WTC11 (cell line): Measurements from ENCODE around the gene REST. TPM values are rescaled to one million over a fixed set of nuclear protein-coding genes. Genes with fewer than 3 reads are reported as not detected.

Source experiments
- ATAC-seq: fragments of 200-7000 bp; cut with Tn5 transposase; 2 replicates; pipeline ENCODE4 v1.10.0; 2021; ENCODE audit warnings: mild to moderate bottlenecking, moderate library complexity
- CTCF ChIA-PET: fragments of 300-600 bp; sonication (Branson Sonifier 250); formaldehyde crosslinking; loops from one replicate; lab custom pipeline; 2021; ENCODE audit warnings: antibody characterized with exemption; lab: Charles Lee
- POLR2A ChIA-PET: fragments of 350-600 bp; sonication (Branson Sonifier 250); formaldehyde crosslinking; loops from one replicate; lab custom pipeline; 2021; ENCODE audit warnings: antibody characterized with exemption; lab: Charles Lee
- DNase-seq: peaks from one replicate; pipeline ENCODE4 v3.0.0; 2021; ENCODE audit warnings: low spot score
- H3K27ac Mint-ChIP-seq: 2 replicates; pipeline ENCODE4 v1.8.0; 2021; ENCODE audit warnings: mixed read lengths
- H3K27me3 Mint-ChIP-seq: 2 replicates; pipeline ENCODE4 v1.8.0; 2021; ENCODE audit warnings: low read depth, mild to moderate bottlenecking, moderate library complexity, mixed read lengths
- H3K36me3 Mint-ChIP-seq: 2 replicates; pipeline ENCODE4 v1.8.0; 2021; ENCODE audit warnings: mixed read lengths
- H3K4me1 Mint-ChIP-seq: 2 replicates; pipeline ENCODE4 v1.8.0; 2022; ENCODE audit warnings: mixed read lengths
- H3K4me3 Mint-ChIP-seq: 2 replicates; pipeline ENCODE4 v1.8.0; 2021; ENCODE audit warnings: mild to moderate bottlenecking, moderate library complexity, mixed read lengths
- H3K9me3 Mint-ChIP-seq: 2 replicates; pipeline ENCODE4 v1.8.0; 2021; ENCODE audit warnings: mixed read lengths
- ARID4B ChIP-seq: sonication (generic); formaldehyde crosslinking; IDR thresholded peaks from 2 replicates; pipeline ENCODE4 v1.8.0; 2023; ENCODE audit warnings: missing genetic modification reagents, mild to moderate bottlenecking, borderline replicate concordance
- E2F4 ChIP-seq: sonication (generic); formaldehyde crosslinking; IDR thresholded peaks from 2 replicates; pipeline ENCODE4 v1.8.1; 2022; ENCODE audit warnings: low read depth, mild to moderate bottlenecking, moderate library complexity, missing genetic modification reagents, borderline replicate concordance
- EMX1 ChIP-seq: fragments of 250-450 bp; sonication (Bioruptor Pico); IDR thresholded peaks from 2 replicates; pipeline ENCODE4 v1.8.0; 2021; ENCODE audit warnings: mild to moderate bottlenecking
- ETV6 ChIP-seq: sonication (generic); formaldehyde crosslinking; IDR thresholded peaks from 2 replicates; pipeline ENCODE4 v1.8.1; 2022; ENCODE audit warnings: mild to moderate bottlenecking, missing genetic modification reagents
- FOXK1 ChIP-seq: sonication (generic); formaldehyde crosslinking; IDR thresholded peaks from 2 replicates; pipeline ENCODE4 v1.8.0; 2022; ENCODE audit warnings: mild to moderate bottlenecking, moderate library complexity, missing genetic modification reagents
- FOXP1 ChIP-seq: sonication (generic); formaldehyde crosslinking; IDR thresholded peaks from 2 replicates; pipeline ENCODE4 v1.8.0; 2022; ENCODE audit warnings: missing genetic modification reagents, mild to moderate bottlenecking, moderate library complexity, borderline replicate concordance
- HMGA2 ChIP-seq: fragments of 250-450 bp; sonication (Bioruptor Pico); IDR thresholded peaks from 2 replicates; pipeline ENCODE4 v1.4.0; 2021; ENCODE audit warnings: mild to moderate bottlenecking, moderate library complexity
- KAT7 ChIP-seq: sonication (generic); formaldehyde crosslinking; IDR thresholded peaks from 2 replicates; pipeline ENCODE4 v1.8.1; 2023; ENCODE audit warnings: missing genetic modification reagents, mild to moderate bottlenecking, borderline replicate concordance
- MAX ChIP-seq: sonication (generic); formaldehyde crosslinking; IDR thresholded peaks from 2 replicates; pipeline ENCODE4 v1.8.0; 2022; ENCODE audit warnings: mild to moderate bottlenecking, missing genetic modification reagents
- MYBL2 ChIP-seq: sonication (generic); formaldehyde crosslinking; IDR thresholded peaks from 2 replicates; pipeline ENCODE4 v1.8.1; 2023; ENCODE audit warnings: mild to moderate bottlenecking, moderate library complexity, missing genetic modification reagents
- NR3C1 ChIP-seq: sonication (generic); formaldehyde crosslinking; conservative IDR thresholded peaks from 2 replicates; pipeline ENCODE4 v1.8.1; 2023; ENCODE audit warnings: low read depth, mild to moderate bottlenecking, missing genetic modification reagents
- SP1 ChIP-seq: sonication (generic); formaldehyde crosslinking; conservative IDR thresholded peaks from 2 replicates; pipeline ENCODE4 v1.8.1; 2022; ENCODE audit warnings: missing genetic modification reagents
- TCF7 ChIP-seq: sonication (generic); formaldehyde crosslinking; IDR thresholded peaks from 2 replicates; pipeline ENCODE4 v1.8.0; 2022; ENCODE audit warnings: mild to moderate bottlenecking, low read depth, missing genetic modification reagents, moderate library complexity
- TEAD1 ChIP-seq: sonication (generic); formaldehyde crosslinking; IDR thresholded peaks from 2 replicates; pipeline ENCODE4 v1.8.0; 2022; ENCODE audit warnings: mild to moderate bottlenecking, missing genetic modification reagents
- USF1 ChIP-seq: sonication (generic); formaldehyde crosslinking; IDR thresholded peaks from 2 replicates; pipeline ENCODE4 v1.8.0; 2022; ENCODE audit warnings: mild to moderate bottlenecking, missing genetic modification reagents
- ZBTB21 ChIP-seq: sonication (generic); formaldehyde crosslinking; IDR thresholded peaks from 2 replicates; pipeline ENCODE4 v1.8.1; 2023; ENCODE audit warnings: mild to moderate bottlenecking, missing genetic modification reagents, borderline replicate concordance
- ZNF121 ChIP-seq: sonication (generic); formaldehyde crosslinking; IDR thresholded peaks from 2 replicates; pipeline ENCODE4 v1.8.0; 2023; ENCODE audit warnings: missing genetic modification reagents
- ZNF219 ChIP-seq: sonication (generic); formaldehyde crosslinking; IDR thresholded peaks from 2 replicates; pipeline ENCODE4 v1.8.0; 2023; ENCODE audit warnings: missing genetic modification reagents, mild to moderate bottlenecking, borderline replicate concordance
- ZNF263 ChIP-seq: sonication (generic); formaldehyde crosslinking; IDR thresholded peaks from 2 replicates; pipeline ENCODE4 v1.8.1; 2022; ENCODE audit warnings: low read depth, mild to moderate bottlenecking, moderate library complexity, missing genetic modification reagents
- ZNF423 ChIP-seq: fragments of 250-450 bp; sonication (Bioruptor Pico); IDR thresholded peaks from 2 replicates; pipeline ENCODE4 v2.1.2; 2022; ENCODE audit warnings: mild to moderate bottlenecking, moderate library complexity
- total RNA-seq: library from RNA; stranded (reverse); gene quantifications from 3 replicates; pipeline ENCODE4 v1.2.3, GENCODE V29; 2021

Gene REST
- total RNA-seq, 1 experiment from 2014 or later: 75.1 TPM

GRCh38 chr4:56906489-56907393, 959 bp upstream of the REST start (continued):
- TF ChIP-seq E2F4 (CRISPR knock-in tag): no peak
- TF ChIP-seq ARID4B (CRISPR knock-in tag): no peak
- TF ChIP-seq HMGA2 (CRISPR knock-in tag): no peak
- no peak for TF ChIP-seq TEAD1 (CRISPR knock-in tag)
- no peak for TF ChIP-seq ZNF219 (CRISPR knock-in tag)

GRCh38 chr4:56908206-56909085, 746 bp downstream of the REST start:
- Mint-ChIP-seq H3K4me3 (peak overlapping the region; percentile 89), H3K4me1 (peaks cover 49% of the 10 kb centered on the region), H3K27ac (peak overlapping the region; percentile 90; the same call in 1 of the 2 replicates), H3K36me3 (peaks cover 15% of the 10 kb centered on the region), H3K9me3 (no peaks in the 10 kb centered on the region), H3K27me3 (peaks cover 27% of the 10 kb centered on the region)
- ChIA-PET CTCF (interaction anchor here (0.9 to 2.1 kb wide), 6 partner anchors 34 to 72 kb away, joined by 3 to 8 read pairs (median 4); partner anchors contain the start of genes NOA1 and POLR2B), POLR2A (interaction anchor here (0.5 to 1.7 kb wide), 6 partner anchors 14 to 1792 kb away, joined by 3 to 7 read pairs (median 4); partner anchors contain the start of gene NOA1)
- DNase-seq (peak; percentile 87), ATAC-seq (peak; percentile 55)
- no peak for TF ChIP-seq ARID4B (CRISPR knock-in tag)
- peak; percentile 19; the same call in 1 of the 2 replicates for TF ChIP-seq SP1 (CRISPR knock-in tag)
- TF ChIP-seq MYBL2: peak; percentile 66; the same call in 1 of the 2 replicates
- peak; percentile 40; the same call in 1 of the 2 replicates for TF ChIP-seq ZNF423 (CRISPR knock-in tag)
- no peak for TF ChIP-seq EMX1 (CRISPR knock-in tag)
- TF ChIP-seq FOXK1 (CRISPR knock-in tag): no peak; the same call in 1 of the 2 replicates
- peak; percentile 21; the same call in 1 of the 2 replicates for TF ChIP-seq KAT7 (CRISPR knock-in tag)
- TF ChIP-seq TCF7 (CRISPR knock-in tag): no peak
- no peak for TF ChIP-seq NR3C1
- TF ChIP-seq ZBTB21: no peak
- peak; percentile 12 for TF ChIP-seq FOXP1 (CRISPR knock-in tag)
- TF ChIP-seq ZNF121: peak; percentile 90
- TF ChIP-seq MAX (CRISPR knock-in tag): 0 out of 2 replicates have a peak, but pooled peaks have one; percentile 26
- no peak for TF ChIP-seq ZNF263
- 0 out of 2 replicates have a peak, but pooled peaks have one; percentile 34 for TF ChIP-seq USF1
- no peak for TF ChIP-seq ETV6 (CRISPR knock-in tag)
